KMS-11 (cell line): ENCODE measurements around the gene NTRK3.

Source experiments
- H2AFZ ChIP-seq: fragments of 200-600 bp; sonication (generic); 2 replicates; pipeline ENCODE4 v1.6.1; 2016; ENCODE audit warnings: antibody characterized with exemption, mixed run types, low read depth
- H3K27ac ChIP-seq: fragments of 200-600 bp; sonication (generic); 2 replicates; pipeline ENCODE4 v1.6.1; 2016; ENCODE audit warnings: mild to moderate bottlenecking, mixed run types
- H3K27me3 ChIP-seq: fragments of 200-600 bp; sonication (generic); 2 replicates; pipeline ENCODE4 v1.6.1; 2017; ENCODE audit warnings: mild to moderate bottlenecking, low read depth, mixed run types, moderate library complexity; ENCODE audit not compliant: insufficient read depth
- H3K36me3 ChIP-seq: fragments of 200-600 bp; sonication (generic); 2 replicates; pipeline ENCODE4 v1.6.1; 2017; ENCODE audit warnings: mild to moderate bottlenecking, mixed run types; ENCODE audit not compliant: insufficient read depth
- H3K4me1 ChIP-seq: fragments of 200-600 bp; sonication (generic); 2 replicates; pipeline ENCODE4 v1.6.1; 2016; ENCODE audit warnings: mild to moderate bottlenecking, low read depth, mixed run types; ENCODE audit not compliant: poor library complexity, severe bottlenecking
- H3K4me2 ChIP-seq: fragments of 200-600 bp; sonication (generic); 2 replicates; pipeline ENCODE4 v1.7.0; 2016; ENCODE audit warnings: mild to moderate bottlenecking, mixed run types
- H3K4me3 ChIP-seq: fragments of 200-600 bp; sonication (generic); IDR thresholded peaks from 2 replicates; pipeline ENCODE4 v1.6.1; 2017; ENCODE audit warnings: low read depth, low read length, mixed read lengths; ENCODE audit not compliant: insufficient read depth
- H3K79me2 ChIP-seq: fragments of 200-600 bp; sonication (generic); 2 replicates; pipeline ENCODE4 v1.6.1; 2016; ENCODE audit warnings: low read depth, mixed run types; ENCODE audit not compliant: insufficient read depth
- H3K9ac ChIP-seq: fragments of 200-600 bp; sonication (generic); 2 replicates; pipeline ENCODE4 v1.6.1; 2016; ENCODE audit warnings: mild to moderate bottlenecking, mixed run types
- H4K20me1 ChIP-seq: fragments of 200-600 bp; sonication (generic); 2 replicates; pipeline ENCODE4 v1.6.1; 2016; ENCODE audit warnings: mild to moderate bottlenecking, mixed run types; ENCODE audit not compliant: insufficient read depth
- TF ChIP-seq, protein P1 (sequence below): fragments of 200-600 bp; sonication (generic); conservative IDR thresholded peaks from 2 replicates; pipeline ENCODE4 v1.6.1; 2017; ENCODE audit warnings: low read depth, mild to moderate bottlenecking, antibody characterized with exemption, low read length, moderate library complexity, mixed read lengths

NTRK3 gene

DNA sequence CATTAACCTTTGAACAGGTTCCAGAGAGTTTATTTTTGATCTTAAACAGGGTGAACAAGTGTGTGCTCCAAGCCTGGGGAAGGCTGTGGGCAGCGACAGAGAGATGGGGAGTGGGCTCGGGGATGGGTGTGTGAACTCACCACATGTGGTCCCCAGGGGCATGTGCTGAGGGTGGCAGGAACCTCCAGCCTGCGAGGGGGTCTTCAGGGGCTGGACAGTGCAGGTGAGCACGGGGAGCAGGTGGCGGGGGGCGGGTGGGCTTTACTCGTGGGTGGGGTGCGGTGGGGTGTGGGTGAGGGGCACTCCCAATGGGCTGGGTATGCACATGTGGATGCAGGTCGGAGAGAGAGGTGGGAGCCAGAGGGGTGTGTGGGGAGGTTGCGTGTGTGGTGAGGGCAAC, 9.6 kb upstream of the NTRK3 start:
- Histone ChIP-seq H3K27ac (no peak overlapping the region), H3K4me3 (no peak overlapping the region), H3K79me2 (no peaks in the 10 kb centered on the region), H3K9ac (no peak overlapping the region), H3K4me1 (no peaks in the 10 kb centered on the region), H4K20me1 (no peaks in the 10 kb centered on the region), H3K4me2 (no peak overlapping the region), H3K27me3 (no peaks in the 10 kb centered on the region), H3K36me3 (no peaks in the 10 kb centered on the region), H2AFZ (no peak overlapping the region)
- TF ChIP-seq, protein P1, sequence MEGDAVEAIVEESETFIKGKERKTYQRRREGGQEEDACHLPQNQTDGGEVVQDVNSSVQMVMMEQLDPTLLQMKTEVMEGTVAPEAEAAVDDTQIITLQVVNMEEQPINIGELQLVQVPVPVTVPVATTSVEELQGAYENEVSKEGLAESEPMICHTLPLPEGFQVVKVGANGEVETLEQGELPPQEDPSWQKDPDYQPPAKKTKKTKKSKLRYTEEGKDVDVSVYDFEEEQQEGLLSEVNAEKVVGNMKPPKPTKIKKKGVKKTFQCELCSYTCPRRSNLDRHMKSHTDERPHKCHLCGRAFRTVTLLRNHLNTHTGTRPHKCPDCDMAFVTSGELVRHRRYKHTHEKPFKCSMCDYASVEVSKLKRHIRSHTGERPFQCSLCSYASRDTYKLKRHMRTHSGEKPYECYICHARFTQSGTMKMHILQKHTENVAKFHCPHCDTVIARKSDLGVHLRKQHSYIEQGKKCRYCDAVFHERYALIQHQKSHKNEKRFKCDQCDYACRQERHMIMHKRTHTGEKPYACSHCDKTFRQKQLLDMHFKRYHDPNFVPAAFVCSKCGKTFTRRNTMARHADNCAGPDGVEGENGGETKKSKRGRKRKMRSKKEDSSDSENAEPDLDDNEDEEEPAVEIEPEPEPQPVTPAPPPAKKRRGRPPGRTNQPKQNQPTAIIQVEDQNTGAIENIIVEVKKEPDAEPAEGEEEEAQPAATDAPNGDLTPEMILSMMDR, result no peak

DNA sequence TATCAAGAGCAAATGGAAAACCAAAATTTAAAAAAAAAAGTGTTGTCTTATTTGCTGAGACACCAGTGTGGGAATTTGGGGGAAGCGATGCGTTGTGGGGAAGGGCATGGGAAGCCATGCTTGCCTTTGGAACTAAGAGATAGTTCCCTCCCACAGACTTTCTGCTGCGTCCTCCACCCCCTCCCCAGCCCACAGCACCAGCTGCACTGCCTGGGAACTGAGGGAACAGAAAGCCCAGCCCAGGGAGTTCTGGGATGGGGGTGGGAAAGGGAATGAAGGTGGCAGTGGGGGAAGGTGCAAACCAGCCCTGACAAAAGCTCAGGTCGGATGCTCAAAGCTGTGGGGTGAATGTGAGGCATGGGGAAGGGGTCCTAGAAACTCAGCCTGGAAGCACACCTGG, 8.1 kb upstream of the NTRK3 start:
- Histone ChIP-seq H2AFZ (no peak overlapping the region), H3K79me2 (no peaks in the 10 kb centered on the region), H3K4me1 (no peaks in the 10 kb centered on the region), H3K27me3 (no peaks in the 10 kb centered on the region), H4K20me1 (no peaks in the 10 kb centered on the region), H3K9ac (no peak overlapping the region), H3K4me2 (no peak overlapping the region), H3K36me3 (no peaks in the 10 kb centered on the region), H3K4me3 (no peak overlapping the region), H3K27ac (no peak overlapping the region)
- TF ChIP-seq, protein P1, result no peak

DNA sequence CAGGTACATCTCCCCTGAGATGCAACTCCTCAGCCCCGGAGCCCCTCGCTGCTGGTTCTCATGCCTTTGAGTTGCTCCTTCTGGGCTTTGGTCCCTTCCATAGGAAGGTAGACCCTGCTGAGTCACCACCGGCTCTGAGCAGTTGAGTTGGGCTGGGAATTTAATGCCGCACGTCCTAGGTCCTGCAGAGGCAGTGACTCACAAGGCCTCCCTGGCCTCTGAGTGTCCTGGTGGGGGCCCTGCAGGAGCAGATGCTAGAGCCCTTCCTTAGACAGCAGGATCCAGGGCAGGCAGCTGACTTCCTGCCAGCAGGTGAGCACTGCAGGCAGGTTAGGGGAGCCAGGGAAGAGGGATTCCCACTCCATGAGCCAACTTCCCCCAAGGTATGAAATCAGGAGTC, 5.5 kb upstream of the NTRK3 start:
- Histone ChIP-seq H3K4me3 (no peak overlapping the region), H3K9ac (no peak overlapping the region), H3K4me1 (peaks cover 12% of the 10 kb centered on the region), H3K36me3 (no peaks in the 10 kb centered on the region), H3K79me2 (no peaks in the 10 kb centered on the region), H3K27me3 (no peaks in the 10 kb centered on the region), H4K20me1 (no peaks in the 10 kb centered on the region), H3K27ac (no peak overlapping the region), H2AFZ (no peak overlapping the region), H3K4me2 (no peak overlapping the region)
- TF ChIP-seq, protein P1, result no peak

DNA sequence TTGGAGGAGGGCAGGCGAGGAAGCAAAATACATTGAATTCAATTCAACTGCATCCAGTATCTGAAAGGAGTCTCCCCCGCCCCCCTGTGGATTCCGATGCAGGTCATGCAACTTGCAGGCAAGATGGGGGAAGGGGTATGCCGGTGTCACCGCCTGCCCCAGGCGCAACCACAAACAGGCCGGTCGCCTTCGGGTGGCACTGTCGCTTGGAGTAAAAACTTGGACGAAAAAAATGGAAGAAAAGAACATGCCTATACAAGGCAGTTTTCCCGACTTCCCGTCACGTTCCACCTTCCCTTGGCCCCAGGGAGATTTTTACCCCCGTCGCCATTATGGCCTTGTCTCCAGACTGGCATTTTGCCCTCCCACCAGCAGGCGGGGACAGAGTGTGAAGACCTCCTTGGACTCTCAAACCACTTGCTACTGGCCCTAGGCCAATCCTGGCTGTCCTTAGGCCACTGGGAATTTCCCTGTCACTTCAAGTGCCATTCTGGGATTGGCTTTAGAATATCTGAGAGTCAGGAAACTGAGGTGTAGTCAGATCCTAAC, 1.6 kb upstream of the NTRK3 start:
- Histone ChIP-seq H3K4me3 (peak overlapping the region; percentile 28), H3K4me1 (peaks cover 12% of the 10 kb centered on the region), H3K9ac (peak overlapping the region; percentile 85), H2AFZ (peak overlapping the region; percentile 86; the same call in 1 of the 2 replicates), H3K36me3 (no peaks in the 10 kb centered on the region), H3K27ac (peak overlapping the region; percentile 81), H3K79me2 (no peaks in the 10 kb centered on the region), H4K20me1 (no peaks in the 10 kb centered on the region), H3K27me3 (peaks cover 3% of the 10 kb centered on the region; the same call in 1 of the 2 replicates), H3K4me2 (peak overlapping the region; percentile 86; the same call in 1 of the 2 replicates)
- TF ChIP-seq, protein P1, result peak; percentile 46; the same call in 1 of the 2 replicates
